SH-SY5Y (cell line): ENCODE data around the gene NBDY.

Experiments used
- GATA2 ChIP-seq: IDR thresholded peaks from 2 replicates; pipeline ENCODE4 v1.6.1; 2011; ENCODE audit warnings: mild to moderate bottlenecking, low read depth, low read length
- GATA3 ChIP-seq: IDR thresholded peaks from 2 replicates; pipeline ENCODE4 v1.6.1; 2011; ENCODE audit warnings: low read depth, mild to moderate bottlenecking, low read length, moderate library complexity

DNA sequence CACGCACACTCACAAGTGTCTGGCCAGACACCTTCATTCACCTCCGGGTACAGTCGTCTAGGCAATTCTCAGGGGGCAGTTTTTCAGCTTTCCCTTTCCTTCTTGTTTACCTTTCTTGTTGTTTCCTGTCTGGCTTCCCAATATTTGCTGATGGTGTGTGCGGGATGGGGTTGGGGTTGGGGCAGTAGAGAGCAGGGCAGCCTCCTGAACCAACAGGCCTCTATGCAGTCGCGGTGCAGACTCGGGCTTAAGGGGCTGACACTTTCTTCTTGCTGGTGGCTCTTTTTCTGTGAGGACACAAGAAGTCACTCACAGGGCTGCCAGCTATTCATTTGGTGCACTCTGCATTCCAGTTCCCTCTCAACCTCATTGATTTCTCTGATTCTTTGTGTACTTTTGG is 56.4 kb downstream of the NBDY start:
- TF ChIP-seq GATA2 (no peak), GATA3 (no peak)
